ENCODE data around the gene ABHD1. TPM values are rescaled to one million over a fixed set of nuclear protein-coding genes. Genes with fewer than 3 reads are reported as not detected.

The ABHD1 gene
- total RNA-seq = 0.49 TPM

GRCh38 chr2:27123302-27124150 is at the start of gene ABHD1:
ABHD1 (plus strand) TSS chr2:27123815; CDS start chr2:27123949, 134 bp downstream.

GRCh38 chr2:27078267-27079194 is 45.1 kb upstream of the ABHD1 start, which contains the start of gene EMILIN1:
EMILIN1 (plus strand) TSS chr2:27078615; CDS start chr2:27079066, 451 bp downstream.

GRCh38 chr2:27086724-27087593 is 36.7 kb upstream of the ABHD1 start, which contains the start of gene KHK:
KHK (plus strand) TSS chr2:27086772; CDS start chr2:27087260, 488 bp downstream.

GRCh38 chr2:27118525-27119329 is 4.9 kb upstream of the ABHD1 start, which contains the start of gene CGREF1:
CGREF1 (minus strand) TSS chr2:27119128; CDS start chr2:27104366, 14,762 bp downstream.

GRCh38 chr2:27133905-27134780 is 10.5 kb downstream of the ABHD1 start, which contains the start of gene PREB:
PREB (minus strand) TSS chr2:27134636; CDS start chr2:27134421, 215 bp downstream.

GRCh38 chr2:27139310-27139709 is 15.7 kb downstream of the ABHD1 start, which contains the start of gene PRR30:
PRR30 (minus strand) TSS chr2:27139410; CDS start chr2:27138329, 1,081 bp downstream.

GRCh38 chr2:27148801-27149439 is 25.3 kb downstream of the ABHD1 start, which contains the start of gene TCF23:
TCF23 (plus strand) TSS chr2:27149004; CDS start chr2:27149134, 130 bp downstream.

Other genes starting within 250 kb of the ABHD1 start
- 21.6 TPM for gene MAPRE3, start 153.2 kb upstream of the ABHD1 start, total RNA-seq
- gene TMEM214, start 90.8 kb upstream of the ABHD1 start, total RNA-seq = 61.0 TPM
- 19.0 TPM for gene AGBL5, start 72.1 kb upstream of the ABHD1 start, total RNA-seq
- gene OST4, start 52.2 kb upstream of the ABHD1 start, total RNA-seq = 272 TPM
- gene EMILIN1, start 45.2 kb upstream of the ABHD1 start, total RNA-seq = 72.2 TPM
- 2.5 TPM for gene KHK, start 37.0 kb upstream of the ABHD1 start, total RNA-seq
- gene CGREF1, start 4.7 kb upstream of the ABHD1 start, total RNA-seq = 12.1 TPM
- 41.9 TPM for gene PREB, start 10.8 kb downstream of the ABHD1 start, total RNA-seq
- not detected for gene PRR30, start 15.6 kb downstream of the ABHD1 start, total RNA-seq
- 0.11 TPM for gene TCF23, start 25.2 kb downstream of the ABHD1 start, total RNA-seq
- gene ATRAID, start 88.2 kb downstream of the ABHD1 start, total RNA-seq = 102 TPM
- gene SLC5A6, start 88.5 kb downstream of the ABHD1 start, total RNA-seq = 40.4 TPM
- gene CAD, start 93.6 kb downstream of the ABHD1 start, total RNA-seq = 34.4 TPM
- gene SLC30A3, start 139.2 kb downstream of the ABHD1 start, total RNA-seq = 0.27 TPM
- gene DNAJC5G, start 151.6 kb downstream of the ABHD1 start, total RNA-seq = not detected
- 4.7 TPM for gene TRIM54, start 158.6 kb downstream of the ABHD1 start, total RNA-seq
- gene UCN, start 184.6 kb downstream of the ABHD1 start, total RNA-seq = 4.7 TPM
- 62.5 TPM for gene MPV17, start 199.3 kb downstream of the ABHD1 start, total RNA-seq
- gene GTF3C2, start 232.9 kb downstream of the ABHD1 start, total RNA-seq = 46.5 TPM
- gene EIF2B4, start 246.5 kb downstream of the ABHD1 start, total RNA-seq = 30.0 TPM
- 72.6 TPM for gene SNX17, start 246.8 kb downstream of the ABHD1 start, total RNA-seq

Data from camera-type eye (tissue), 1 donor.